ENCODE measurements around the gene NPPB.
A peak's percentile ranks its signal among the peaks of the same experiment; 100 is the strongest.
"Not testable (repeated sequence)": the region's sequence is repeated elsewhere in the genome, so short reads cannot be mapped to it uniquely, and the experiment has no call there.

NPPB gene

DNA sequence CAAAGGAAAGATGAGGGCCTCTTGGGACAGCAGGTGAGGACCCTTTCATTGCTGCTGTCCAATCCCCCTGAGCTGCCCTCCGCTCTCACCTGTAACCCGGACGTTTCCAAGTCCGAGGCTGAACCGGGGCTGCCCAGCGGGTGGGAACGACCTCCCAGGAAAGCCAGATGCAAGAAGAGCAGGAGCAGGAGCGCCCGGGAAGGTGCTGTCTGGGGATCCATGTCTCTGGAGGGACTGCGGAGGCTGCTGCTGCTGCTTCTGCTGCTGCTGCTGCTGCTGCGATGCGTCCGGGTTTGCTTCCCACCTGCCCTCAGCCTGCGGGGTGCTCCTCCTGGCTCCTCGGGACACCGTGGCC is at the start of gene NPPB:
Gene NPPB (minus strand): TSS at position 333 of the 355 bp plus-strand sequence. CDS start 112 bp downstream, at position 221.
- H3K4me1 Mint-ChIP-seq (ENCODE audit: low read depth): no peaks in the 10 kb centered on the region
- no peaks in the 10 kb centered on the region for H3K9me3 Mint-ChIP-seq
- H3K27me3 Mint-ChIP-seq: peaks cover 56% of the 10 kb centered on the region
- intact Hi-C loops (cut with micrococcal nuclease): no loop called here
- H3K36me3 Mint-ChIP-seq (ENCODE audit: low read depth): no peaks in the 10 kb centered on the region
- no peak within 1 kb of the TSS for H3K4me3 Mint-ChIP-seq
- H3K27ac Mint-ChIP-seq: no peak within 1 kb of the TSS

DNA sequence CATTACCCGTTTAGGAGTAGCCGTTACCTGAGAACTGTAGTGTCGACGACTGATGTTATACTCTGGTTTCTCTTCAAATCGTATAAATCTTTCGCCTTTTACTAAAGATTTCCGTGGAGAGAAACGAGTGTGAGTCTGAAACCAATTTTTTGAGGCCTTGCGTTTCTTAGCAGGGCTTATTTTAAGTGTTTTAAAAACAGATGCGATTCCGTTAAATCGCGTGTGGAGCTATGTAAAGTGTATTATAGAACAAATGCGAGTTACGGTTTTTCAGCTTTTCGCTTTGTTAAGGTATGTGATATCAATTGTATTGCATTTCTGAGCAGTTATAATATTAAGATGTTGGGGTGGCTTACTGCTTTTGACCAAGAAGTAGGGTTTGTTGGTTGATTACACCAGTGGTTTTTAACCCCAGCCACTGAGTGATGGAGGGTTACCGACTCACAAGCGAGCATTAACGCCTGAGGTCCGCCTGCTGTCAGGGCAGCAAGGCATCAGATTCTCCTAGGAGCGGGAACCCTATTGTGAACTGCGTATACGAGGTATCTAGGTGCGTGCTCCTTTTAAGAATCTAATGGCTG is 49.4 kb upstream of the NPPB start:
- Mint-ChIP-seq H3K27ac (peak overlapping the region; percentile 98), H3K36me3 (ENCODE audit: low read depth) (peaks cover 6% of the 10 kb centered on the region), H3K4me3 (peak overlapping the region; percentile 82), H3K4me1 (ENCODE audit: low read depth) (peaks cover 26% of the 10 kb centered on the region), H3K27me3 (peaks cover 4% of the 10 kb centered on the region), H3K9me3 (no peaks in the 10 kb centered on the region)
- intact Hi-C loops (cut with micrococcal nuclease): loop anchor here (2.0 to 5.0 kb wide), 2 partner anchors 71 to 116 kb away; no protein-coding TSS in a partner anchor

DNA sequence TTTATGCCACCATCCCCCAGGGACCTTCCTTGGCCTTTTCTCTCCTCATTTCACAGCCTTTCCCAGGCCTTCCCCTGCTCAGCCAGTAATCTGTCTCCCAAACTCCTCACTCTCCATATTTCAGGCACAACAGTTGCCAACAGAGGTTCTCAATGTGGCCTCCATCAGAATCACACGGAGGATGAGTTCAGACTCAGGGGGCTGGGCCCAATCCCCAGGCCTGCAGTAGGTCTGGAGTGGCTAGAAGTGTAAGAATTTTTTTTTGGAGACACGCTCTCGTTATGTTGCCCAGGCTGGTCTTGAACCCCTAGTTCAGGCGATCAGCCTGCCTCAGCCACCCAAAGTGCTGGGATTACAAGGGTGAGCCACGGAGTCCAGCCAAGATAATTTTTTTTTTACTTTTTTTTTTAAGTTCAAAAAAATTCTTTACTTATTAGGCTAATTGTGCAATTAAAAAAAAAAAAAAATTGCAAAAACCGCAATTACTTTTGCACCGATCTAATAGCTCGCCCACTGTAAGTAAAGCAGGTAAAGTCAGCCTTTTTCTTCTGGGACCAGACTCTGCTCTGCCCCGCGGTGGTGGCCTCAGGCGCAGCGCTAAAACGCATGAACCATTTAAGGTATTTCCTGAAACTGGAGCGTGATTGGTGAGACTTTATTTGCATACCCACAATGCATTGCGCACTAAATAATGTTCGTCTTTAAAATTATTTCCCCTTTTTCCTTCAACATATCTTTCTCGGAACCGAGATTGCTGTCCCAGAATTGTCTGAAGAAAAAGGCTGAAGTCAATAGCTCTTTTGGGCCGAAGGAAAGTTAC is 48.7 kb upstream of the NPPB start:
- intact Hi-C loops (cut with micrococcal nuclease): loop anchor here (2.0 to 5.0 kb wide), 3 partner anchors 69 to 115 kb away; no protein-coding TSS in a partner anchor
- peaks cover 23% of the 10 kb centered on the region for H3K4me1 Mint-ChIP-seq (ENCODE audit: low read depth)
- H3K4me3 Mint-ChIP-seq: peak overlapping the region; percentile 82
- H3K27me3 Mint-ChIP-seq: peaks cover 4% of the 10 kb centered on the region
- H3K27ac Mint-ChIP-seq: peak overlapping the region; percentile 98
- H3K9me3 Mint-ChIP-seq: no peaks in the 10 kb centered on the region
- peaks cover 6% of the 10 kb centered on the region for H3K36me3 Mint-ChIP-seq (ENCODE audit: low read depth)

DNA sequence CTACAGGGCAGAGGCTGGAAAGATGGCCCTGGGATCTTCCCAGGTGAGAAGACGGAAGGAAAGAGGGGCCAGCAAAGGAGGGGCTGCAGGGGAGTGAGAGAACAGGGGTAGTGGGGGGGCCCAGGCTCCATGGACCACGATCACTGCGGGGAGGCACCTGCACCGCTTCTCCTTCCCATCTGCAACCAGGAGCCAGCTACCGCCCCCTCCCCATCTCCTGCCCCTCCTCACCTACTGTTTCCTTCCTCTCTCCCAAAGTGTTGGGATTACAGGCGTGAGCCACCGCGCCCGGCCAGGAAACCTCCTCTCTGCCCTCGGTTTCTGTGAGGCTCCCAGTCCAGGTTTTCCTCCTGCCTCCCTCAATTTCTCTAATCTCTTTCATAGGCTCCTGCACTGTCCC is 48.1 kb upstream of the NPPB start:
- intact Hi-C loops (cut with micrococcal nuclease): loop anchor here (2.0 to 5.0 kb wide), 2 partner anchors 68 to 115 kb away; no protein-coding TSS in a partner anchor
- no peak overlapping the region for H3K27ac Mint-ChIP-seq
- H3K4me1 Mint-ChIP-seq (ENCODE audit: low read depth): peaks cover 19% of the 10 kb centered on the region
- peaks cover 8% of the 10 kb centered on the region for H3K27me3 Mint-ChIP-seq
- no peaks in the 10 kb centered on the region for H3K9me3 Mint-ChIP-seq
- no peak overlapping the region for H3K4me3 Mint-ChIP-seq
- peaks cover 6% of the 10 kb centered on the region for H3K36me3 Mint-ChIP-seq (ENCODE audit: low read depth)

DNA sequence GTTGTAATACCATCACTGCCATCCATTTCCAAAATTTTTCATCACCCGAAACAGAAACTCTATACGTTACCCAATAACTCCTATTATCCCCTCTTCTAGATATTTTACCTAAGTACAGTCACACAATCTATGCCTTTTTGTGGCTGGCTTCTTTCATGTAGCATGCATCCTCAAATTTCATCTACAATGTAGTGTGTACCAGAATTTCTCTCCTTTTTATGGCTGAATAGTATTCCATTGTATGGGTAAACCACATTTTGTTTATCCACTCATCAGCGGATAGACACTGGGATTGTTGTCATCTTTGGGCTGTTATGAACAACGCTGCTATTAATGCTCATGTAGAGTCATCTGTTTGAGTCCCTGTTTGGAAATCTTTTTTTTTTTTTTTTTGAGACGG is 46.2 kb upstream of the NPPB start:
- no peak overlapping the region for H3K4me3 Mint-ChIP-seq
- no peak overlapping the region for H3K27ac Mint-ChIP-seq
- H3K36me3 Mint-ChIP-seq (ENCODE audit: low read depth): peaks cover 6% of the 10 kb centered on the region
- H3K27me3 Mint-ChIP-seq: peaks cover 16% of the 10 kb centered on the region
- peaks cover 8% of the 10 kb centered on the region for H3K4me1 Mint-ChIP-seq (ENCODE audit: low read depth)
- no peaks in the 10 kb centered on the region for H3K9me3 Mint-ChIP-seq
- intact Hi-C loops (cut with micrococcal nuclease): loop anchor here (5.0 kb wide), 1 partner anchor 113 kb away; no protein-coding TSS in a partner anchor

DNA sequence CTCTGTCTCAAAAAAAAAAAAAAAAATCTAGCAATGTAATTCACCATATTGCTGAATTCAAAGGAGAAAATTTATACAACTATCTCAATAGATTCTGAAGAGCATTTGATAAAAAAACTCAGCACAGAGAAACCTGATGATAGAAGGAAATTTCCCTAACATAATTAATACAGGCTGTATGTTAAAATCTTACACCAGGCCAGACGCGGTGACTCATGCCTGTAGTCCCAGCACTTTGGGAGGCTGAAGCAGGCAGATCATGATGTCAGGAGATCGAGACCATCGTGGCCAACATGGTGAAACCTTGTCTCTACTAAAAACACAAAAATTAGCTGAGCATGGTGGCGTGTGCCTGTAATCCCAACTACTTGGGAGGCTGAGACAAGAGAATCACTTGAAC is 45.4 kb upstream of the NPPB start:
- H3K4me3 Mint-ChIP-seq; intact Hi-C loops (cut with micrococcal nuclease); H3K27ac Mint-ChIP-seq; H3K4me1 Mint-ChIP-seq (ENCODE audit: low read depth); H3K9me3 Mint-ChIP-seq; H3K36me3 Mint-ChIP-seq (ENCODE audit: low read depth): not testable (repeated sequence)
- peaks cover 24% of the 10 kb centered on the region for H3K27me3 Mint-ChIP-seq

DNA sequence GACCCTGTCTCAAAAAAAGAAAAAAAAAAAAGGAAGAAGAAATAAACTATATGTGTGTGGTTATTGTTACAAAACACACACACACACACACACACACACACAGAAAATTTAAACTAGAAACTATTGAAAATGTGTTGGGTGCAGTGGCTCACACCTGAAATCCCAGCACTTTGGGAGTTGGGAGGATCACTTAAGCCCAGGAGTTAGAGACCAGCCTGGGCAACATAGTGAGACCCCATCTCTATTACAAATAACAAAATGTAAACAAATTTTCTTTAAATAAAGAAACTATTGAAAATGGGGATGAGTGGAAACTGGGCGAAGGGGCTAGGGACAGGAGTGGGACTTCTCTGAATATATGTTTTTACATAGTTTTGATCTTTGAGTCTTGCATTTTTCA is 44.5 kb upstream of the NPPB start:
- no peaks in the 10 kb centered on the region for H3K9me3 Mint-ChIP-seq
- peaks cover 33% of the 10 kb centered on the region for H3K27me3 Mint-ChIP-seq
- H3K4me3 Mint-ChIP-seq: no peak overlapping the region
- no peaks in the 10 kb centered on the region for H3K36me3 Mint-ChIP-seq (ENCODE audit: low read depth)
- H3K4me1 Mint-ChIP-seq (ENCODE audit: low read depth): no peaks in the 10 kb centered on the region
- intact Hi-C loops (cut with micrococcal nuclease): no loop called here
- H3K27ac Mint-ChIP-seq: no peak overlapping the region

DNA sequence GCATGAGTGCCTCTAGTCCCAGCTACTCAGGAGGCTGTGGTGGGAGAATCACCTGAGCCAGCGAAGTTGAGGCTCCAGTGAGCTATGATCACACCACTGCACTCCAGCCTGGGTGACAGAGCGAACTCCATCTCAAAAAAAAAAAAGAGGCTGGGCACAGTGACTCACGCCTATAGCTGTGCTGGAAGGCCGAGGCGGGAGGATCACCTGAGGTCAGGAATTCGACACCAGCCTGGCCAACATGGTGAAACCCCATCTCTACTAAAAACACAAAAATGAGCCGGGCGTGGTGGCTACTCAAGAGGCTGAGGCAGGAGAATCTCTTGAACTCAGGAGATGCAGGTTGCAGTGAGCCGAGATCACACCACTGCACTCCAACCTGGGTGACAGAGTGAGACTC is 42.7 kb upstream of the NPPB start:
- H3K27ac Mint-ChIP-seq; H3K36me3 Mint-ChIP-seq (ENCODE audit: low read depth); H3K4me3 Mint-ChIP-seq; H3K4me1 Mint-ChIP-seq (ENCODE audit: low read depth); H3K9me3 Mint-ChIP-seq; intact Hi-C loops (cut with micrococcal nuclease): not testable (repeated sequence)
- H3K27me3 Mint-ChIP-seq: peaks cover 49% of the 10 kb centered on the region

DNA sequence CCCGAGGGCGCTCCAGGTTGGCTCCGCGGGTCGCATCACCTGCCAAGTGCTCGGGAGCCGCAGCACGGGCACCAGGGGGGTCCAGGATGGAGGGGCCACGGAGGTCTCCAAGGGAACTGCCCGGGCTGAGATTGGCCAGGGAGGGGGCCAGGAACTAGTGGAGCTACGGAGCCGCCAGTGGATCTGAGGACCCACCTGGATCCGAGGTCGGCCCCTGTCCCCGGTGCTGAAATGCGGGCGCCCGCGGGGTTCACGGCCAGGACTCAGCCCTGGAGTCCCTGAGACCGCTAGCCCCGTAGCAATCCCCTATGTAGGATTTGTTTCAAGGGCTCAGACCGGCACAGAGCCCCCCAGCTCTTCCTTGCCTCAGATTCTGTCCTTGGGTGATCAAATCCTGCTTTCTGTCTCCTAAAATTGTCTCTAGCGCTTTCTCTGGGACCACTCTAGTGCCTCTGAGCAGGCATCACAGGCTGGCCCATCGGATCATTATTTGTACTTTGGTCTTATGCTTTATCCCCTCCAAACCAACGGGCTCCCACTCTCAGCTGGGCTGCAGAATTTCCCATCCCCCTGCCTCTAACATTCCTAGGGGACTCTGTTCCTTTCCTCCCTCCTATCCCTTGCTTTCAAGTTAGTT is 40.2 kb upstream of the NPPB start:
- H3K9me3 Mint-ChIP-seq: no peaks in the 10 kb centered on the region
- intact Hi-C loops (cut with micrococcal nuclease): no loop called here
- no peak overlapping the region for H3K4me3 Mint-ChIP-seq
- H3K36me3 Mint-ChIP-seq (ENCODE audit: low read depth): no peaks in the 10 kb centered on the region
- peaks cover 2% of the 10 kb centered on the region for H3K4me1 Mint-ChIP-seq (ENCODE audit: low read depth)
- no peak overlapping the region for H3K27ac Mint-ChIP-seq
- H3K27me3 Mint-ChIP-seq: peaks cover 53% of the 10 kb centered on the region

DNA sequence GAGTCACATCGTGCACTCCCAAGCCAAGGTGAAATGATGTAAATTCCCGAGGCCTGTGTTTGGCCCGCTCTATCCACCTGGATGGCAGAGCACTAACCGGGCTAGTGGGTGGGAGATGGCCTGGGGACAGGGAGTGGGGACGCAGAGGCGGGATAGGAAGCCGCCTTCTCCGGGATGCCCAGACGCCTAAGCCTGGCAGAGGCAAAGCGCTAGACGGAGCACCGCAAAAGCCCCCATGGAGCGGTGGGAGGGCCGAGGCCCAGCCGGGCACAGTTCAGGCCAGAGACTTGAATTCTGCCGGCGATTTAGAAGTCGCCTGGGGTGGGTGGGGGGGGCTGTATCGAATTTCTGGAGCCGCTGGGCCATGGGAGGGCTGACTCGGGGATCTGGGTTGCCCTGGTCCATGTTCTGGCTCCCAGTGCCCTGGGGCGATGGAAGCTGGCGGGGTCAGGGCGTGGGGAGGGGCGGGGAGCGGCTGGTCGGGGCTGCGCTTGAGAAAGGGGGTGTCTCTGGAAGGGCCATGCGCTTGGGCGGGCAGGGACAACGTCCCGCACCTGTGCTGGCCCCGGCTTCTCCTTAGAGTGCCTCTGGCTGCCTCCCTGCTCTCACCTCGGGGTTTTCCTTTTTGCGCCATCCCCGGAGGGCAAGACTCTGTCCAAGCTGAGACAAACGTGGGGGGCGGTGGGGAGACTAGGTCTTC is 39.5 kb upstream of the NPPB start:
- H3K9me3 Mint-ChIP-seq: no peaks in the 10 kb centered on the region
- H3K27me3 Mint-ChIP-seq: peaks cover 53% of the 10 kb centered on the region
- no peaks in the 10 kb centered on the region for H3K36me3 Mint-ChIP-seq (ENCODE audit: low read depth)
- peaks cover 9% of the 10 kb centered on the region for H3K4me1 Mint-ChIP-seq (ENCODE audit: low read depth)
- H3K4me3 Mint-ChIP-seq: no peak overlapping the region
- H3K27ac Mint-ChIP-seq: no peak overlapping the region
- intact Hi-C loops (cut with micrococcal nuclease): no loop called here

DNA sequence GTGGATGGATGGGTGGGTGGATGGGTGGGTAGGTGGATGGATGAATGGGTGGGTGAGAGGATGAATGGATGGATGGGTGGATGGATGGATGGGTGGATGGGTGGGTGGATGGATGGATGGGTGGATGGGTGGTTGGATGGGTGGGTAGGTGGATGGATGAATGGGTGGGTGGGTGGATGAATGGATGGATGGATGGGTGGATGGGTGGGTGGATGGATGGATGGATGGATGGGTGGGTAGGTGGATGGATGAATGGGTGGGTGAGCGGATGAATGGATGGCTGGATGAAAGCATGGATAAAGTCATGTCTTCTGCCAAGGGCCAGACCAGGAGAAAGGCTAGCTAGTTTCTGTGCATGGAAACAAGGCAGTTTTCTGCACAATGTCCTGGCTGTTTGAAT is 35.8 kb upstream of the NPPB start:
- not testable (repeated sequence) for H3K9me3 Mint-ChIP-seq; H3K4me3 Mint-ChIP-seq; H3K27ac Mint-ChIP-seq; H3K36me3 Mint-ChIP-seq (ENCODE audit: low read depth)
- intact Hi-C loops (cut with micrococcal nuclease): loop anchor here (1.0 kb wide), 1 partner anchor 56 kb away; no protein-coding TSS in a partner anchor
- Mint-ChIP-seq H3K27me3 (peaks cover 36% of the 10 kb centered on the region), H3K4me1 (ENCODE audit: low read depth) (peaks cover 12% of the 10 kb centered on the region)

DNA sequence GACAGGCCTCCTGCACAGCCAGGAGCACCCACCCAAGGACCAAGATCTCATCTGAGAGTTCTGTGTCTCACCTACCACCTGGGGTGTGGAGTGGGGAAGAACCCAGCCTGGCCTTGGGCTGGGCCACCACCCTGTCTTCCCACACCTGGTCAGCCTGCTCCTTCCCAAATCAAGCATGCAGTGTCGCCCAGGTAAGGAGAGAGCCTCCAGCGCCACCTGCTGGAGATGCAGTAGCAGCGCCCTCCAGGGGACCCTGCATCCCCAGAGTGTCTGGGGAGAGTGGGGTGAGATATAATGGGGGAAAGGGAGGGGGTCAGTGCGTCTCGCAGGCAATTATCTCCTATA is 35.1 kb upstream of the NPPB start:
- peaks cover 30% of the 10 kb centered on the region for H3K27me3 Mint-ChIP-seq
- H3K9me3 Mint-ChIP-seq: no peaks in the 10 kb centered on the region
- peaks cover 12% of the 10 kb centered on the region for H3K4me1 Mint-ChIP-seq (ENCODE audit: low read depth)
- no peaks in the 10 kb centered on the region for H3K36me3 Mint-ChIP-seq (ENCODE audit: low read depth)
- no peak overlapping the region for H3K4me3 Mint-ChIP-seq
- no peak overlapping the region for H3K27ac Mint-ChIP-seq
- intact Hi-C loops (cut with micrococcal nuclease): loop anchor here (1.0 kb wide), 1 partner anchor 56 kb away; no protein-coding TSS in a partner anchor

DNA sequence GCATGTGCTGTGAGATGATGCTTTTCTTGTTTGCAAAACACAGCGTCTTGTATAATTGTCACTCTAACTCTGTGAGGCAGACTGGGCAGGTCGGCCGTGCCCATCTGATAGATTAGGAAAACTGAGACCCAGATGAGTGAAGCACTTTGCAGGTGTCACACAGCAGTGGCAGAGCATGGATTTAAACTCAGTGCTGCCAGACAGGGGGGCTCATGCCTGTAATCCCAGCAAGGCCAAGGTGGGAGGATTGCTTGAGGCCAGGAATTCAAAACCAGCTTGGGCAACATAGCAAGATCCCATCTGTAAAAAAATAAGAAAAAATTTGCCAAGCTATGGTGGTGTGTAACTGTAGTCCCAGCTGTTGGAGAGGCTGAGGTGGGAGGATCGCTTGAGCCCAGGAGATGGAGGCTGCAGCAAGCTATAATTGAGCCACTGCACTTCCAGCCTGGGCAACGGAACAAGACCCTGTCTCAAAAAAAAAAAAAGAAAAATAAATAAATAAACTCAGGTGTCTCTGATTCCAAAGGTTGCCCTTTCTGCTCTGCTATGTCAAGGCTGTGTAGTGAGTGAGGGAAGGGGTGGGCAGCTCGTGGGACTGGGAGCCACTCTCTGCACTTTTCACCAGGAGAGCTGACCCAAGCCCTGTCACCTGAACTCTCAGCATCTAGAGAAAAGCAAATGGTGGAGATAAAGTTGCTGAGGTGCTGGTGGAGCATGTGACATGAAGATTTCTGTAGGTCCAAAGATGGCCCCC is 32.9 kb upstream of the NPPB start:
- intact Hi-C loops (cut with micrococcal nuclease): no loop called here
- no peaks in the 10 kb centered on the region for H3K36me3 Mint-ChIP-seq (ENCODE audit: low read depth)
- H3K9me3 Mint-ChIP-seq: no peaks in the 10 kb centered on the region
- H3K4me1 Mint-ChIP-seq (ENCODE audit: low read depth): peaks cover 12% of the 10 kb centered on the region
- H3K27ac Mint-ChIP-seq: no peak overlapping the region
- H3K27me3 Mint-ChIP-seq: peaks cover 9% of the 10 kb centered on the region
- H3K4me3 Mint-ChIP-seq: no peak overlapping the region
